ENCODE data around the gene OXNAD1.
A peak's percentile ranks its signal among the peaks of the same experiment; 100 is the strongest.

OXNAD1 gene

GRCh38 chr3:16330351-16330750 lies 65.3 kb downstream of the OXNAD1 start:
- H3K27me3 ChIP-seq (replicated peaks) = no peaks in the 10 kb centered on the region
- no peak for TF ChIP-seq CTCF (IDR thresholded peaks at IDR 0.05; ENCODE audit: low read depth, low read length, missing control alignments)
- no peak for DNase-seq
- H3K27ac ChIP-seq = no peak overlapping the region
- in situ Hi-C loops (cut with HindIII; ENCODE audit: low pct_ligation_motif_present, low sequenced_read_pairs) = no loop called here
- H3K4me3 ChIP-seq (ENCODE audit: low read depth, low read length) = no peak overlapping the region
- peaks cover 6% of the 10 kb centered on the region for H3K36me3 ChIP-seq (replicated peaks)

- DNase-seq = no peak
- in situ Hi-C loops (cut with HindIII; ENCODE audit: low pct_ligation_motif_present, low sequenced_read_pairs) = no loop called here
- Histone ChIP-seq H3K4me3 (ENCODE audit: low read depth, low read length) (no peak overlapping the region), H3K27me3 (replicated peaks) (no peaks in the 10 kb centered on the region), H3K27ac (no peak overlapping the region), H3K36me3 (replicated peaks) (peaks cover 2% of the 10 kb centered on the region)
- TF ChIP-seq CTCF (IDR thresholded peaks at IDR 0.05; ENCODE audit: low read depth, low read length, missing control alignments) = no peak
Observed at GRCh38 chr3:16331319-16331883, 66.4 kb downstream of the OXNAD1 start.

- H3K27me3 ChIP-seq (replicated peaks) = no peaks in the 10 kb centered on the region
- H3K4me3 ChIP-seq (ENCODE audit: low read depth, low read length) = no peak overlapping the region
- in situ Hi-C loops (cut with HindIII; ENCODE audit: low pct_ligation_motif_present, low sequenced_read_pairs) = no loop called here
- DNase-seq = peak; percentile 47
- H3K36me3 ChIP-seq (replicated peaks) = peaks cover 2% of the 10 kb centered on the region
- no peak for TF ChIP-seq CTCF (IDR thresholded peaks at IDR 0.05; ENCODE audit: low read depth, low read length, missing control alignments)
- no peak overlapping the region for H3K27ac ChIP-seq
Observed at GRCh38 chr3:16332904-16333426, 68.0 kb downstream of the OXNAD1 start.

- peaks cover 2% of the 10 kb centered on the region for H3K36me3 ChIP-seq (replicated peaks)
- DNase-seq = no peak
Observed at GRCh38 chr3:16334909-16335308, 69.9 kb downstream of the OXNAD1 start.

GRCh38 chr3:16335333-16335732 lies 70.3 kb downstream of the OXNAD1 start:
- peaks cover 2% of the 10 kb centered on the region for H3K36me3 ChIP-seq (replicated peaks)
- DNase-seq = no peak
- H3K4me3 ChIP-seq (ENCODE audit: low read depth, low read length) = no peak overlapping the region
- no peaks in the 10 kb centered on the region for H3K27me3 ChIP-seq (replicated peaks)
- TF ChIP-seq CTCF (IDR thresholded peaks at IDR 0.05; ENCODE audit: low read depth, low read length, missing control alignments) = no peak
- H3K27ac ChIP-seq = no peak overlapping the region
- in situ Hi-C loops (cut with HindIII; ENCODE audit: low pct_ligation_motif_present, low sequenced_read_pairs) = no loop called here

More at GRCh38 chr3:16334909-16335308, 69.9 kb downstream of the OXNAD1 start:
- Histone ChIP-seq H3K27me3 (replicated peaks) (no peaks in the 10 kb centered on the region), H3K4me3 (ENCODE audit: low read depth, low read length) (no peak overlapping the region), H3K27ac (no peak overlapping the region)
- in situ Hi-C loops (cut with HindIII; ENCODE audit: low pct_ligation_motif_present, low sequenced_read_pairs) = no loop called here
- no peak for TF ChIP-seq CTCF (IDR thresholded peaks at IDR 0.05; ENCODE audit: low read depth, low read length, missing control alignments)
